ENCODE data around the gene SHISA3. TPM values are rescaled to one million over a fixed set of nuclear protein-coding genes. Genes with fewer than 3 reads are reported as not detected.

Gene SHISA3
- total and polyA plus RNA-seq, 2 of the 8 experiments (the other 6 are each of a cell fraction or from before 2014, with no cell fraction given) = 2.0 to 9.3 TPM

DNA sequence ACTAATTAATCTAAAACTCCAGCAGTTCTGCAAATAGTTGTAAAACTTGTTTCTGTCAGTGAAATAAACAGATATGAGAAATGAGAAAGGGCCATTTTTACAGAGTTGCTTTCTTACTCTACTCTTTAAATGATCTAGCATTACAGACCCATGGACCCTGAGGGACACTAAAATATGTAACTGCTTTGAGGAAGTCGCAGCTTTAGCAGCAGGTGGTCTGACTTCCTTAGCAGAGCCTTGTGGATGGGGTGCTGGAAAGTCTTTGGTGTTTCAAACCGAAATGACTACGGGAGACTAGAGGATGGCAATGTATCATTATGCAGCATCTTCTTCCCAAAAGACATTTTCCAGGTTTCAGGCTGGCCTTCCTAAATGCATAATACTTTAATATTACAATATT lies 18.7 kb downstream of the SHISA3 start:
- H2BK5ac ChIP-seq (ENCODE audit: low read depth, low read length) = no peak overlapping the region
- H3K23ac ChIP-seq (ENCODE audit: insufficient read length) = no peak overlapping the region
- H3K9me3 ChIP-seq (ENCODE audit: insufficient read depth in 2 of 2, low read depth in 1 of 2, low read length in 1 of 2) = no peaks in the 10 kb centered on the region
- H3K4me2 ChIP-seq (ENCODE audit: insufficient read depth in 1 of 2, low read depth in 2 of 2, low read length in 2 of 2) = no peak overlapping the region
- no peak for DNase-seq (ENCODE audit: low read depth in 1 of 2, low spot score in 2 of 2)
- no peak overlapping the region for H3K27ac ChIP-seq (ENCODE audit: low read depth, low read length)
- peak; percentile 25; the same call in 1 of the 2 replicates for TF ChIP-seq POLR2AphosphoS5 (IDR thresholded peaks at IDR 0.05; ENCODE audit: low read depth, low read length)
- no peak for TF ChIP-seq SP4 (IDR thresholded peaks at IDR 0.05; ENCODE audit: low read length)
- TF ChIP-seq MAFK (IDR thresholded peaks at IDR 0.05; ENCODE audit: low read depth, low read length) = no peak
- no peak for TF ChIP-seq EP300 (IDR thresholded peaks at IDR 0.05; ENCODE audit: borderline replicate concordance in 1 of 2, low read depth in 2 of 2, low read length in 2 of 2)
- no peak overlapping the region for H3K4me3 ChIP-seq (ENCODE audit: extremely low read depth in 1 of 4, insufficient read depth in 2 of 4, low read depth in 3 of 4, low read length in 4 of 4)
- no peak overlapping the region for H2AFZ ChIP-seq (ENCODE audit: low read length)
- H3K36me3 ChIP-seq (ENCODE audit: control insufficient read depth in 2 of 4, insufficient read depth in 4 of 4, low read length in 3 of 4) = no peaks in the 10 kb centered on the region; a peak in 1 of 8 replicates
- CTCF ChIA-PET (ENCODE audit: partially characterized antibody) = interaction anchor here (0.9 to 4.0 kb wide), 5 partner anchors 9 to 104 kb away, joined by 3 to 13 read pairs (median 3); no protein-coding TSS in a partner anchor
- no peak overlapping the region for H2BK15ac ChIP-seq (ENCODE audit: low read length)
- no peak overlapping the region for H3K4ac ChIP-seq (replicated peaks; ENCODE audit: insufficient read length, low read depth, low read length)
- H3K18ac ChIP-seq (ENCODE audit: extremely low read depth, low read length) = no peak overlapping the region
- POLR2A ChIA-PET (ENCODE audit: partially characterized antibody) = no interaction called here
- no peak overlapping the region for H4K91ac ChIP-seq (replicated peaks; ENCODE audit: insufficient read length, low read length)
- H3K23me2 ChIP-seq (ENCODE audit: low read depth, low read length) = no peaks in the 10 kb centered on the region
- no peak overlapping the region for H2AK5ac ChIP-seq (ENCODE audit: low read depth, low read length)
- H4K5ac ChIP-seq (ENCODE audit: insufficient read length, low read depth, low read length) = no peak overlapping the region
- no peak overlapping the region for H2BK120ac ChIP-seq (replicated peaks; ENCODE audit: low read depth, low read length)
- no peak overlapping the region for H3K56ac ChIP-seq (replicated peaks; ENCODE audit: insufficient read length, low read depth, low read length)
- no peaks in the 10 kb centered on the region for H3K27me3 ChIP-seq (replicated peaks in 1 of 4; ENCODE audit: control insufficient read depth in 3 of 4, extremely low read depth in 1 of 4, insufficient read depth in 3 of 4, low read length in 3 of 4)
- no peak overlapping the region for H4K8ac ChIP-seq (ENCODE audit: extremely low read depth, insufficient read depth, low read length)
- H3K79me2 ChIP-seq (ENCODE audit: control insufficient read depth in 1 of 2, insufficient read depth in 2 of 2, low read length in 2 of 2) = no peaks in the 10 kb centered on the region
- peak; percentile 13 for FAIRE-seq
- no peak overlapping the region for H3K14ac ChIP-seq (ENCODE audit: insufficient read length)
- no peaks in the 10 kb centered on the region for H4K20me1 ChIP-seq (replicated peaks in 1 of 2; ENCODE audit: control insufficient read depth in 1 of 2, insufficient read depth in 2 of 2, low read length in 2 of 2)
- H3K79me1 ChIP-seq (ENCODE audit: low read depth, low read length) = no peaks in the 10 kb centered on the region
- no peak overlapping the region for H2BK12ac ChIP-seq (ENCODE audit: low read depth, low read length)
- 56% methylated on average over 3 of the region's 3 CpGs; no CpG with 5 or more reads in 1 of the 2 experiments for WGBS, 2 experiments (ENCODE audit: extremely low coverage in 1 of 2, insufficient coverage in 1 of 2, insufficient read length in 1 of 2, insufficient replicate concordance in 2 of 2, low coverage in 1 of 2, low lambda C conversion rate in 2 of 2, missing lambda C conversion rate in 1 of 2)
- H3K9ac ChIP-seq (replicated peaks in 1 of 4; ENCODE audit: extremely low read depth in 1 of 4, low read depth in 3 of 4, low read length in 3 of 4) = no peak overlapping the region
- no peak overlapping the region for H2BK20ac ChIP-seq (ENCODE audit: low read length)
- H3K4me1 ChIP-seq (replicated peaks in 1 of 4; ENCODE audit: control insufficient read depth in 3 of 4, insufficient read depth in 4 of 4, low read length in 3 of 4) = peaks cover 0 to 3% (median 0%) of the 10 kb centered on the region in 4 experiments; a peak in 3 of 7 replicates
